HG03025 (cell line): ENCODE results near the gene IPO13.
A peak's percentile ranks its signal among the peaks of the same experiment; 100 is the strongest.

ENCODE experiments used
- ATAC-seq: cut with Tn5 transposase; IDR thresholded peaks from one replicate; pipeline ENCODE4 v1.9.1; 2021; ENCODE audit warnings: mild to moderate bottlenecking, moderate library complexity; ENCODE audit not compliant: unreplicated experiment, low FRiP score

Gene IPO13

GRCh38 chr1:43946236-43947060, at the start of gene IPO13:
Gene IPO13 (plus strand): TSS chr1:43946950. CDS start chr1:43947601, 651 bp downstream.
- ATAC-seq: peak; percentile 92

DNA sequence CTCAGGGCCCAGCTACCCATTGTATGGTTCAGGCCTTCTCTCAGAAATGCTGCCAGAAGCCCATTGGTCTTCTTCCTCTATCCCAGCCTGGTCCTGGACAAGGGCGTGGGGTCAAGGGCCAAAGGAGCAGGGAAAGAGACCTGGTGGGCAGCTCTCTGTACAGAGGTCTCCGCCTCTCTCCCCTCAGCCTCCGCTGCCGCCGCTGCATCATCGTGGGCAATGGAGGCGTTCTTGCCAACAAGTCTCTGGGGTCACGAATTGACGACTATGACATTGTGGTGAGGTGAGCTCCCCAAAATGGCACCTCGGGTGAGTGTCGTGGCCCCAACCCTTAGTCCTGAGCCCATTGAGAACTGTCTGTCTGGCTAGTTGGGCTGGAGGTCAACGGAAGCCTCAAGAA, 47.8 kb upstream of the IPO13 start:
- ATAC-seq: no peak

DNA sequence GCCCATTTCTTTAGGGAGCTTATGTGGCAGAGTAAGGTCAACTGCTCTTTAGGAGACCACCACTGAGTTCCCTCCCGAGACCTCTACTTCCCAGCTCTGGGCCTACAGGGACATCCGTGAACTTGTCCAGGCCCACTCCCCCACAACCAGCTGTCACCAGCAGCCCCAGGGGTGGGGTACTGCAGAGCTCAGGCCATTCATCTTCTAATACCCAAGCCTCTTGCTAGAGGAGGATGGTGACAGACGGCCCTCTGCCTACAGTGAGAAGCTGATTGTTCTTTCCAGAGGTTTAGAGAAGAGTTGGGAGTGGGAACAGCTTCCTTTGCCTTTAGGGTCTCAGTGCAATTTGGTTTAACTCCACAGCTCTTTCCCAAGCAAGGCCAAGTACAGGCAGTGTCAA, 46.4 kb upstream of the IPO13 start:
- ATAC-seq: no peak

DNA sequence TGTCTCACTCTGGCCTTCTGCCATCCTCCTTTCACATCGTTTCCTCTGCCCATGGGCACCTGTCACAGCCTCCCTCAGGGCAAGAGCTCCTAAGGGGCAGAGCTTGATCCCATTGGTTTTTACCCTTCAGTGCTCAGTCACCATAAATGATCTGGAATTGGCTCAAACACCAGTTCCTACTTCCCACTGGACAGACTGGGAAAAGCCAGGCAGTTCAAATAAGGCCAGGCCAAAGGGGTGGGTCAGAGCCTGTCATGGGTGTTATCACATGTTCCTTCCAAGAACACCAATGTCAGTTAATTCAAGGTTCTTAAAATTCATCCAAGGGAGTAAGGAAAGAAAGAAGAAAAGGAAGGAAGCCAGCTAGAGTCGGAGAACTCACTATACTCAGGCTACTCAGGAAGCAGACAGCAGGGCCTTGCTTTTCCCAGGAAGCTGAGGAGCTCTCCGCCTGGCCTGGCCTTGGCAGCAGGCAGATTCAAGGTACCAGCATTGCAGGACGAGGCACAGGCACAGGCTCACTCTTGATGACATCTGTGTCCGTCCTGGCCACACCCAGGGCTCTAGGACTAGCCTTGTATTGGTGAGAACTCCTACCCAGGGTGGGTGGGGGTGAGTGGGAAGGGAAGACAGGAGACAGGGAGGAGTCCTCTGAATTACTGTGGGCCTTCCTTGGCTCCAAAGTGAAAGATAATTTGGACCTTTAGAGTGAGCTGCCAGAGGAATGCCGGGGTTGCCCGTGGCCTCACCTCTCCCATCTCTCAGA, 45.4 kb upstream of the IPO13 start:
- no peak for ATAC-seq

GRCh38 chr1:43902058-43902831, 44.5 kb upstream of the IPO13 start:
- no peak for ATAC-seq

DNA sequence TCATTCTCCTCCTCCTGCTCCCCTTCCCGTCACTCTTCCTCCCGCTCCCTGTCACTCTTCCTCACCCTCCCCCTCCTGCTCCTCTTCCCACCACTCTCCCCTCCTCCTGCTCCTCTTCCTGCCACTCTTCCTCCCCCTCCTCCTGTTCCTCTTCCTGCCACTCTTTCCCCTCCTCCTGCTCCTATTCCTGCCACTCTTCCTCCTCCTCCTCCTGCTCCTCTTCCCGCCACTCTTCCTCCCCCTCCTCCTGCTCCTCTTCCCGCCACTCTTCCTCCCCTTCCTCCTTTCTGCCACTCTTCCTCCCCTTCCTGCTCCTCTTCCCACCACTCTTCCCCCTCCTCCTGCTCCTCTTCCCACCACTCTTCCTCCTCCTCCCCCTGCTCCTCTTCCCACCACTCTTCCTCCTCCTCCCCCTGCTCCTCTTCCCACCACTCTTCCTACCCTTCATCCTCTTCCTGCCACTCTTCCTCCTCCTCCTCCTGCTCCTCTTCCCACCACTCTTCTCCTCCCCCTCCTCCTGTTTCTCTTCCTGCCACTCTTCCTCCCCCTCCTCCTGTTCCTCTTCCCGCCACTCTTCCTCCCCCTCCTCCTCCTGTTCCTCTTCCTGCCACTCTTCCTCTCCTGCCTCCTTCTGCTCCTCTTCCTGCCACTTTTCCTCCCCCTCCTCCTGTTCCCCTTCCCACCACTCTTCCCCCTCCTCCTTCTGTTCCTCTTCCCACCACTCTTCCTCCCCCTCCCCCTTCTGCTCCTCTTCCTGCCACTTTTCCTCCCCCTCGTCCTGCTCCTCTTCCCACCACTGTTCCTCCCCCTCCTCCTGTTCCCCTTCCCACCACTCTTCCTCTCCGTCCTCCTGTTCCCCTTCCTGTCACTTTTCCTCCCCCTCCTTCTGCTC, 41.8 kb upstream of the IPO13 start:
- no peak for ATAC-seq

- ATAC-seq: no peak
Observed at GRCh38 chr1:43908226-43908625, 38.5 kb upstream of the IPO13 start.

- no peak for ATAC-seq
Observed at GRCh38 chr1:43908858-43909257, 37.9 kb upstream of the IPO13 start.

- no peak for ATAC-seq
Observed at GRCh38 chr1:43910343-43910742, 36.4 kb upstream of the IPO13 start.

DNA sequence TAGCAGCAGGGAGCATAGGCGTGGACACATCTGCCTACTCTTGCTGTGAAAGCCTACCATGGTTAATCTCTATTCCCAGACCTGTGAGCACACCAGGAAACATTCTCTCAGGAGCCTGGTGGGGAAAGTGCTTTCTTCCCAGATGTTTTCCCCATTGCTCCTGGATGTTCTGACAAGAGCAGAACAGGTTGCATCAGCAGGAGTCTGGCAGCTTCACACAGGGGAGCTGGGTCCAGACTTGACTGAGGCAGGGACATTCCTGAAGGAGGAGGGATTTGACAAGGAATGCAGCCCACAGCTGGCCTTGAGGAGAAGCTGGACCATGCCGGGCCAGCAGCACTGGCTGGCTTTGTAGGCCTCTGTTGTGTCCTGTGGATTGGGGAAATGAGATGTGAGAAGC, 34.1 kb upstream of the IPO13 start:
- ATAC-seq: no peak

- no peak for ATAC-seq
Observed at GRCh38 chr1:43913051-43913501, 33.7 kb upstream of the IPO13 start.

- ATAC-seq: no peak
Observed at GRCh38 chr1:43913666-43914360, 32.9 kb upstream of the IPO13 start.

GRCh38 chr1:43914576-43915525, 31.9 kb upstream of the IPO13 start:
- no peak for ATAC-seq

DNA sequence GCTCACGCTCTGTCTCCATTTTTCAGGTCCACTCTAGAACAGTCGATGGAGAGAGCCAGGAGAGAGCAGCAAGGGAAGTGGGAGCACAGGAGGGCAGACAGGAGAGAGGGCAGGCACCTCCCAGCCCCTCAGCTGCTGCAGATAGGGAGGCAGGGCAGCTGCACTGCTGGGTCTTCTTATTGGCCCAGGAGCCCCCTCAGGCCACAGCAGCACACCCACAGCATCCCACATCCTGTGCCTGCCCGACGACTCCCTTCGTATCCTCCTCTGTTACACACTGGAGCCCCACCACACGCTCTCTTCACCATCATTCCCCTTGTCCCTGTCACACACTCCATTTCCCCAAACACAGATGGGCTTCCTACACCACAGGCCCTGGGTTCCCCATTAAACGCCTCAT, 26.8 kb upstream of the IPO13 start:
- no peak for ATAC-seq

DNA sequence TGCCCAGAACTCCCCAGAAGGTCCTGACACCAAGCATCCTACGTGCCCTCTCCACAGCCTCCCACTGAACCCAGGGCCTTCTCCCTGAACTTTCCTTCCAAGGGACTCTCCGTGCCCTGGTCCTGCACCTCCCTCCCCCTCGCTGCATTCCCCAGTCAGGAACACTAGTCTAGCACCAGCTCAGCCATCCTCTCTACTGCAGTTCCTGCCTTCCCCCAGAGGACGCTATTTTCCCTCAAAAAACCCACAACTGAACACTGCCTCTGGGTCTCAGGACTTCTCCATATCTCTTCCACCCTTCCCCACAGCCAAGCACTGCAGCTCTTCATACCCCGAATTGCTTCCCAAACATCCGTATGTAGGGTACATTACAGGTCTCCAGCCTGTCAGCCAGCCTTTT, 25.7 kb upstream of the IPO13 start:
- ATAC-seq: no peak

GRCh38 chr1:43924516-43924915, 22.2 kb upstream of the IPO13 start:
- no peak for ATAC-seq

- ATAC-seq: no peak
Observed at GRCh38 chr1:43925846-43926245, 20.9 kb upstream of the IPO13 start.
